NK-92 treated with Interleukin-12 subunit alpha and Interleukin-12 subunit beta, amount 100 ng/mL, for 24 hours (cell line): Measurements from ENCODE around the gene NFKBIA.
"Not testable (repeated sequence)": the region's sequence is repeated elsewhere in the genome, so short reads cannot be mapped to it uniquely, and the experiment has no call there.

ENCODE experiments used
- DNase-seq: peaks from one replicate; lab custom pipeline; 2025; lab: John Stamatoyannopoulos, UW

Gene NFKBIA

DNA sequence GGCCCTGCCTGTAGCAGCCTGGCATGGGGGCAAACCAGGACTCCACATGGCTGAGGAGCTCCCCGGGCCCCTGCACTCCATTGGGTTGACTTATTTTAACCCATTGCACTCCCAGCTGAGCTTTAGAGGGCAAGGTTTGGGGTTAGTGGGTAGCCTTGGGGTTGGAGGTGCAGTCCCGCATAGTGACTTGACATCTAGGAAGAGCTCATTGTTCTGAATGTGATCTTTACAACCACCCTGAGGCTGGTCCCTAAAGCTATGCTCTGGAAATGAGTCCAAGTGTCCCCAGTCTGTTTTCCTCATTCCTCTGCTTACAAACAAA is 36.4 kb downstream of the NFKBIA start:
- DNase-seq = no peak

- DNase-seq = no peak
Observed at GRCh38 chr14:35367056-35367372, 37.5 kb downstream of the NFKBIA start.

- no peak for DNase-seq
Observed at GRCh38 chr14:35366521-35366976, 38.0 kb downstream of the NFKBIA start.

DNA sequence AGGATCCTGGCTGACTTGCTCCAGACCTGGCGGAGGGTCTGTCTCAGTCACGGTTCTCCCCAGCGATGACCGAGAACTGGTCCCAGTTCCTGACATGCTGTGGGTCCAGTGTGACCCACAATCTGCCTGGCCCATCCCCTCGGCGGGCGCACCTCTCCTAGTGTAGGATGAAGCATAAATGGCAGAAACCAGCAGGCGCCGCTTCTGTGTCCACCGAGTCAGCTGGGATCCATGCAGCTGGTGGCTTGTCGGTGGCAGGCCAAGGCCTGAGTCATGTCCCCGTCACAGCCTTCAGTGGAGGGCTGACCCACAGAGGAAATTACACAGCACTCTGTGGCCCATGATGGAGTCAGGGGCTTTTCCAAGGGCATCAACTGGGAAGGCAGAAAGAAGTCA is 38.5 kb downstream of the NFKBIA start:
- peak; percentile 26 for DNase-seq

DNA sequence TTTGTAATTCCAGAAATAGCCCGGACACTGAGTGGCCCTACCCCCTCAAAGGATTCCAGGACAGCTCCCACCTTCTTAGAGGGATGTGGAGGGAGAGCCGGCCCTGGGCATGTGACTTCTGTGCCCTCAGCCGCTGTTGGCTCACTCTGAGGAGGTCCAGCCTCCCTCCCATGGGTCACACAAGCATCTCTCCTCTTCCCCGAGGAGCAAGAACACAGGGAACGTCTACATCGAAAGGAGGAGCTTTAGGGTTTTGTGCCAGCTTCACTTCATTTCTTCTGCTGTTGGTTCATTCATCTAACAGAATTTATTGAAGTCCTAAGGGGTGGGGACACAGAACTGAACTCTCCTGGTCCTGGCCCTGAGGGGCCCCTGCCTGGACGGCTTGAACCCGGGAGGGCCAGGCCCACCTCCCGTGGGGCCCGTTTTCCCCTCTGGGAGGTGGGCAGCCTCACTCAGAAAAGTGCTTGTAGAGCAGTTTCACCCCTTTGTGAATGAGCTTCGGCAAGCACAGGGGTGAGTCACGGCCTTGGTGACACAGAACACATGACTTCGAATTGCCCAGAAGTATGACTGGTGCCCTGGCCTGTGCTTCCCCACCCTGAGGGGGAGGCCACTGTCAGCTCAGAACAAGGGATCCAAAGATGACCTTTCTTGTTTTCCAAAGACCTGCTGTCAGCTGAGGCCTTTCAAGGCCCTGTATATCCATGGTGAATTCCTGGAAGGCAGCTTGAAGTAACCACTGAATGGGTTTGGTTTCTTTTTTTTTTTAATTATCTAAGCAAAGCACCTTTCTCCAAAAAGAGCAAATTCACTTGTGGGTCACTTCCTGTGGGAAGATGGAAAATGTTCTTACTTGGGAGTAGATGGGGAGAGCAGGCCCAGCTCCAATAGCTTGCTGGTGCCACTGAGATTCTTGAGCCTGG is 39.2 kb downstream of the NFKBIA start:
- peak; percentile 70 for DNase-seq

DNA sequence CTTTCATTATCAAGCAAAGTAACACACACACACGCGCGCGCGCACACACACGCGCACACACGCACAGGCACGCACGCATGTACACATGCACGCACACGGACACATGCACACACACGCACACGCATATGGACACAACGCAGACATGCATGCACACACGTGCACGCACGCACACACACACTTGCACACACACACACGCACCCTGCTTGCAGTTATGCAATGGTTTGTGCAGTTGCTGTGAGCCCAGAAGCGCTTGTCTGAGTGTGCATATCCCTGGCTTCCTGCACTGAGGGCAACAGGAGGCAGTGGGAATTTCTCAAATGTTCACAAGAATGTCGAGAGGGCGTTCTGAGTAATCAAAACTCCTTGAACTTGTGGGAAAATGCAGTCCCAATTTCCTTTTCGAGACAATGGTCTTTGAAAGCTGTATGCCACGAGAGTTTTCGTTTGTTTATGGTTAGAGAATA is 41.6 kb downstream of the NFKBIA start:
- no peak for DNase-seq

- no peak for DNase-seq
Observed at GRCh38 chr14:35362450-35362849, 42.1 kb downstream of the NFKBIA start.

DNA sequence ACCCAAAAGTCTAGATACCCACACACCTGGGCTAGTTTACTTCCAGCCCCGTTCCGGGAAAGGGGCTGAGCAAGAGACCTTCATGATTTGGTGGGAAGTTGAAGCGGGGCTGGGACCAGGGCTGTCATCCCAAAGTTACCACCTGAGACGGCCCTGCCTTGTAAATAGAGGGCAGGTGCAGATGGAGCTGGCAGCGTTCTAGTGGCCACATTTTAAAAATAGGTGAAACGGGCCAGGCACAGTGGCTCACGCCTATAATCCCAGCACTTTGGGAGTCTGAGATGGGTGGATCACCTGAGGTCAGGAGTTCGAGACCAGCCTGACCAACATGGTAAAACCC is 43.4 kb downstream of the NFKBIA start:
- no peak for DNase-seq

DNA sequence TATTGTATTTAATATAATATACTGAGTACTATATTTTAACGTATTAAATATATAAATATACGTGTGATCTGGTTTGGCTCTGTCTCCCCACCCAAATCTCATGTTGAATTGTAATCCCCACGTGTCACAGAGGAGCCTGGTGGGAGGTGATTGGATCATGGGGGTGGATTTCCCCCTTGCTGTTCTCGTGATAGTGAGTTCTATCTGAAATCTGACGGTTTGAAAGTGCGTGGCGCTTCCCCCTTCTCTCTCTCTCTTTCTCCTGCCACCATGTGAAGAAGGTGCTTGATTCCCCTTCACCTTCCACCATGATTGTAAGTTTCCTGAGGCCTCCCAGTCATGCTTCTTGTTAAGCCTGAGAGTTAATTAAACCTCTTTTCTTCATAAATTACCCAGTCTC is 44.9 kb downstream of the NFKBIA start:
- not testable (repeated sequence) for DNase-seq

GRCh38 chr14:35355981-35356841 is 48.3 kb downstream of the NFKBIA start:
- no peak for DNase-seq

- not testable (repeated sequence) for DNase-seq
Observed at GRCh38 chr14:35355235-35355634, 49.3 kb downstream of the NFKBIA start.

DNA sequence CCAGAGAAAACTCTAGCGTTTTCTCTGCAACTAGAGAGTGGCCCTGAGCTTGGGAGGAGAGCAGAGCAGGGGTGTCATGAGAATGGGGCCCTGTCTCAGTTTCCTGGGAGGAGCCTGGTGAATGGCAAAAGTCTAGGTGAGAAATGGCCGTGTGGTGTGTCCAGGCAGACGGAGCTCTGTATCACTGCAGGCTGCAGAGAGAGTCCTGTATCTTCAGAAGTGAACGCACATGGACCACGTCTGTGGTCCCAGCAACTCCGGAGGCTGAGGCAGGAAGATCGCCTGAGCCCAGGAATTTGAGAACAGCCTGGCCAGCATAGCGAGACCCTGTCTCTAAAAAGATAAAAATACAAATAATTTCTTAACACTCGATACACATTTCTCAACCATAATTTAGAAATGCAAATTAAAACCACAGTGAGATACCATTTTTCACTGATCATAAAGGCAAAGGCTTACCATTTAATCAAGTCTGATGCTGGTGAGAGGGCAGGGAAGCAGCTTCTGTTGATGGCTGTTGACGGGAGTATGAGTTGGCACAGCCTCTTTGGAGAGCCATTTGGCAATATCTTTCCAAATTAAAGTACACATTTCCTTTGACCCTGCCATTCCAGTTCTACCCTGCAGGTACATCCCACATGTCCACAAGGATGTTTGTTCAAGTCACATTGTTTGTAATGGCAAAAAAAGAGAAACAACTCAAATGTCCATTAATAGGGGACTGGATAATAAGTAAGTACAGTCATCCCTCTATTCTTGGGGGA is 51.0 kb downstream of the NFKBIA start:
- DNase-seq = no peak

GRCh38 chr14:35352274-35353233 is 52.0 kb downstream of the NFKBIA start:
- DNase-seq = no peak

DNA sequence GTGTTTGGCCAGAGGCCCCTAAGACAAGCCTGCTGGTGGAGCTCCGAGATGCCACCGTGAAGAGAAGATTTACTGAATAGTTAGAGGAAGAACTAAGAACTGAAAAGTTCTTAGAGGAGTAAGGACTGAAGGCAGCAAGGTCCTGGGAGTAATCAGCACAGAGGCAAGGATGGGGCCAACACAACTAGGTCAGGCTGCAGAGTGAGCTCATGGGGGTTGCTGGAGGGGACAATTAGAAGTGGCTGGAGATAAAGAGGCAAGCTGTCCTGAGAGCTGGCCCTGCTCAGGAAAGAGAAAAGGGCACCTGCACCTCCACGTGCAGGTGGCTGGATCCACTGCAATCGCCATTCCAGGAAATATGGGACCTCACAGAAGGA is 52.7 kb downstream of the NFKBIA start:
- DNase-seq = no peak
